Astrocyte of the cerebellum (primary cell): ENCODE measurements around the gene XCL2.

ENCODE experiments used
- DNase-seq: peaks from one replicate; pipeline ENCODE4 v3.0.0-alpha.2; 2011; ENCODE audit warnings: low read depth
- H3K4me3 ChIP-seq: 2 replicates; pipeline ENCODE4 v1.5.1; 2011; ENCODE audit warnings: mild to moderate bottlenecking, low read depth, low read length, moderate library complexity
- in situ Hi-C: cut with HindIII; loops from 2 replicates; pipeline ENCODE4 v1.10.0; 2017; ENCODE audit warnings: low sequenced_read_pairs
- TF ChIP-seq, protein P1 (sequence below): IDR thresholded peaks from 2 replicates; pipeline ENCODE4 v1.5.1; 2012; ENCODE audit warnings: low read length, low read depth, moderate library complexity, mild to moderate bottlenecking; ENCODE audit errors: missing control alignments

XCL2 gene

DNA sequence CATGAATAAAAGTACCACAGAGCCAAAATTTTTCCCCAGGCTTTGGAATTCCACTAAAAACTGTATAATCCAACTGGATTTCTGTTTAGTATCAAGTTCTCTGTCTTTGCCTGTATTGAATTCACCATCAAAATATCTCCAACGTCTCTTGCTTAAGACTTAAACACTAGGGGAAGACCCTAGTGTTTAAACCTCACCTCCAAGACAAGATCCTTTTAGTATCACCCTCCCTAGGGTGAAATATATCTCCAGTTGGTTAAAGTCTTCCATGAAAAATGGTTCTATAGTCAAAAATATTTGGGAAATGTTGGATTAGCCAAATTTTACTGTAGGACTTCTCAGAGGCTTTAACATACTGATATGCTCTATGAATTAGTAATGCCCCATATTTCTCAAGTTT is 24.5 kb upstream of the XCL2 start:
- in situ Hi-C loops: no loop called here
- H3K4me3 ChIP-seq: no peak overlapping the region
- TF ChIP-seq, protein P1, sequence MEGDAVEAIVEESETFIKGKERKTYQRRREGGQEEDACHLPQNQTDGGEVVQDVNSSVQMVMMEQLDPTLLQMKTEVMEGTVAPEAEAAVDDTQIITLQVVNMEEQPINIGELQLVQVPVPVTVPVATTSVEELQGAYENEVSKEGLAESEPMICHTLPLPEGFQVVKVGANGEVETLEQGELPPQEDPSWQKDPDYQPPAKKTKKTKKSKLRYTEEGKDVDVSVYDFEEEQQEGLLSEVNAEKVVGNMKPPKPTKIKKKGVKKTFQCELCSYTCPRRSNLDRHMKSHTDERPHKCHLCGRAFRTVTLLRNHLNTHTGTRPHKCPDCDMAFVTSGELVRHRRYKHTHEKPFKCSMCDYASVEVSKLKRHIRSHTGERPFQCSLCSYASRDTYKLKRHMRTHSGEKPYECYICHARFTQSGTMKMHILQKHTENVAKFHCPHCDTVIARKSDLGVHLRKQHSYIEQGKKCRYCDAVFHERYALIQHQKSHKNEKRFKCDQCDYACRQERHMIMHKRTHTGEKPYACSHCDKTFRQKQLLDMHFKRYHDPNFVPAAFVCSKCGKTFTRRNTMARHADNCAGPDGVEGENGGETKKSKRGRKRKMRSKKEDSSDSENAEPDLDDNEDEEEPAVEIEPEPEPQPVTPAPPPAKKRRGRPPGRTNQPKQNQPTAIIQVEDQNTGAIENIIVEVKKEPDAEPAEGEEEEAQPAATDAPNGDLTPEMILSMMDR: no peak
- DNase-seq: no peak

DNA sequence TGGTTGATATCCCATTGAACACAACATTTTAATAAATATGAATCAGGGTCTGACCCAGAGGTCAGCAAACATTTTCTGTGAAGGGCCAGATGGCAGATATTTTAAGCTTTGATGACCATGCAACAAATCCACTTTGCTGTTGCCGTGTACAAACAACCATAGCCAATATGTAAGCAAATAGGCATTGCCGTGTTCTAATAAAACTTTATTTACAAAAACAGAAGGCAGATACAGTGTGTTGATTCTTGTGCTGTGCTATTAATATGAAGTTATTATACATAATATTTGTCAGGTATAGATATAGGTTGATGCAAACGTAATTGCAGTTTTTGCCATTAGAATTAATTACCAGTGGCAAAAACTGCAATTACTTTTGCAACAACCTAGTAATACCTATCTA is 23.8 kb upstream of the XCL2 start:
- H3K4me3 ChIP-seq: no peak overlapping the region
- in situ Hi-C loops: no loop called here
- TF ChIP-seq, protein P1: no peak
- DNase-seq: no peak

DNA sequence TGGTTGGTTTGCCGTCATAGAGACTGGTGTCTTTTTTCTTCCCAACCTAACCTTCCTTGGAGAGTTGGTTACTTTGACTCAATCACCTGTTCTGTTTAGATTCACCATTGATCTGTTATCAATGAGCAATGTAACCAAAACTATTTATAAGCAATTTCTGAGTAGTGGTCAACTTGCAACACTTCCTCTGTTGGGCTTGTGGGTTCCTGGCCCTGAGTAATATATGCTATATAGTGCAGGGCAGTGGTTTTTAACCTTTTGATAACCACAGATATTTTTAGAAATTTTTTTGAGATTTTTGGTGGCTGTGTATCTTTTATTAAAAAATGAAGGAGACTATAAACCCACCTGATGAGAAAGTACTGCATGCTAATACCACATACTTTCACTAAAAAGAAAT is 23.2 kb upstream of the XCL2 start:
- TF ChIP-seq, protein P1: no peak
- H3K4me3 ChIP-seq: no peak overlapping the region
- DNase-seq: no peak
- in situ Hi-C loops: no loop called here

DNA sequence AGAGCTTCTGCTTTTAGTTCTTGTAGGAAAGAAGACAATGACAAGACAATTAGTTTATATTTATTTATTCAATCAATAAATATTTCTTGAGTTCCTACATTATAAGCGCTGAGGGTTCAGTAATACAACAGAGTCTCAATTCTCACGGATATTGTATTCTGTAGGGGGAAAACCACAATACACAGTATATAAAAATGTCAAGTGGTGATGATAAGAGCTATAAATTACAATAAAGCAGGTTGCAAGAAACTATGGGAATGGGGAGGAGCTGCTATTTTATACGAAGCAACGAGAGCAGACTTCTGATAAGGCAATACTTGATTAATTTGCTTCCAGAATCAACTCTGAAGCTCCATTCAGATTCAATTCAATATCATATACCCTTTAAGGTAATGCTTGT is 22.0 kb upstream of the XCL2 start:
- TF ChIP-seq, protein P1: no peak
- DNase-seq: no peak
- no peak overlapping the region for H3K4me3 ChIP-seq
- in situ Hi-C loops: no loop called here

DNA sequence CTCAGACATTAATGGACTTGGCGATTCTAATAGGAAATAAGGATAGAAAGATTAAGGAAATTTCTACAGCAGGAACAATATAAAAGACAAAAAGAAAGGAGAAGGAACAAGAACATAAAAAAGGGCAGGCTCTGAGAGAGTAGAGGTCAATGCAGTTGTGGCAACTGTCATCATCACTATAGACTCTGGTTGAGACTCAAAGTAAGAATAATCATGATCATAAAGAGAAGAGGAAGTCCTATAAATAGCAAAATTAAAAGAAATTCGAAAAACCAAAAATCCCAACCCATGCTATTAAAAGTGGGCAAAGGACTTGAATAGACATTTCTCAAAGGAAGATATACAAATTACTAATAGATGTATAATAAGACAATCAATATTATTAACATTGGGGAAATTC is 18.2 kb upstream of the XCL2 start:
- H3K4me3 ChIP-seq: no peak overlapping the region
- DNase-seq: no peak
- in situ Hi-C loops: no loop called here
- TF ChIP-seq, protein P1: no peak

DNA sequence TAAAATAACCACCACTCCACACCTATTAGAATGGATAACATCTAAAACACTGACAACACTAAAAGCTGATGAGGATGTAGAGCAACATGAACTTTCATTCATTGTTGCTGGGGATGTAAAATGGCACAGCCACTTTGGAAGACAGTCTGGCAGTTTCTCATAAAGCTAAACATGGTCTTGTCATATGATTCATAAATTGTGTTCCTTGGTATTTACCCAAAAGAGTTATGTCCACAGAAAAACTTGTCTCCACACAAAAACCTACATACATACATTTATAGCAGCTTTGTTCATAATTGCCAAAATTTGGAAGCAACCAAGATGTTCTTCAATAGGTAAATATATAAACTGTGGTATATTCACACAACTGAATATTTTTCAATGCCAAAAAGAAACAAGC is 16.6 kb upstream of the XCL2 start:
- DNase-seq: no peak
- TF ChIP-seq, protein P1: no peak
- in situ Hi-C loops: no loop called here
- H3K4me3 ChIP-seq: no peak overlapping the region

DNA sequence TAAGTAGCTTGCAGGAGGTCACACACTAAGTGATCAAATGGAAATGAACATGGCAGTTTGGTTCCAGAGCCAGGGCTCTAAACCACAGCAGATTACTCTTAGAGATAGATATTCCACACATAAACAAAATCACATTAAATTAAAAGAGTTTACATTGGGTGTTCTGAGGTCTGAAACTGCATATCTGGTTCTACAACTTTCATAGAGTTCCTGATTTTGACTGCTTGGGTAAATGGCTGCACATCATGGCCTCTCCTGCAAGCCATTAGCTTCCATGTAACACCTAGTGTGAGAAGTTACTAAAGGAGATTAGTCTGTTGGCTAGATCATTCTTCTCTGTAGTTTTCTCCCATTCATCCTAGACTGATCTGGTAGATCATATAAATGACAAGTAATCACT is 12.8 kb upstream of the XCL2 start:
- DNase-seq: no peak
- no peak overlapping the region for H3K4me3 ChIP-seq
- TF ChIP-seq, protein P1: no peak
- in situ Hi-C loops: no loop called here
